Body of pancreas (tissue), 4 donors: Measurements from ENCODE around the gene ADAM17.

Experiments
- POLR2A ChIP-seq, 3 donors: fragments of 450-650 bp; IDR thresholded peaks; one replicate each; pipeline ENCODE4 v1.6.1; 2016; ENCODE audit warnings: antibody characterized with exemption in 3 of 3, mild to moderate bottlenecking in 2 of 3
- TF ChIP-seq, protein P1 (sequence below), 7 experiments: fragments of 450-650 bp in 4 of 7; fragments of 200-600 bp in 3 of 7; sonication (generic) in 3 of 7; IDR thresholded peaks; one replicate each; pipeline ENCODE4 v1.5.1; 2016 to 2019; ENCODE audit warnings: antibody characterized with exemption in 7 of 7

DNA sequence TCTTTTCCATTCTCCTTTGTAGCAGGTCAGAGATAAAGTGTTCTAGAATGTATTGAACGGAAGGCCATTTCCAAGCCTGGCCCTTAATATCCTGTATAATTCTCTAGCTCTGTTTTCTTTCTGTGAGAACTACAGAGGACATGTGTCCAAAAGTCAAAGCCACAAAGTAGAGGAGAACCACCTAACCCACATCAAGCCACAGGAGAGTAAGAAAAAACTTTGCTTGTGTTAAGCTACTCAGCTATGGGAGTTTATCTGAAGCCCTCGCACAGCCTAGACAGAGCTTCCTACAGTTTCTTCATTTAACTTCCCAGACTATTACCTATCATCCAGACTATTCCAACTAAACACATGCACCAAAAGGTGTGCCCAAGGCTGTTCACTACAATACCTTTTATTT is 22.0 kb downstream of the ADAM17 start:
- TF ChIP-seq, protein P1, sequence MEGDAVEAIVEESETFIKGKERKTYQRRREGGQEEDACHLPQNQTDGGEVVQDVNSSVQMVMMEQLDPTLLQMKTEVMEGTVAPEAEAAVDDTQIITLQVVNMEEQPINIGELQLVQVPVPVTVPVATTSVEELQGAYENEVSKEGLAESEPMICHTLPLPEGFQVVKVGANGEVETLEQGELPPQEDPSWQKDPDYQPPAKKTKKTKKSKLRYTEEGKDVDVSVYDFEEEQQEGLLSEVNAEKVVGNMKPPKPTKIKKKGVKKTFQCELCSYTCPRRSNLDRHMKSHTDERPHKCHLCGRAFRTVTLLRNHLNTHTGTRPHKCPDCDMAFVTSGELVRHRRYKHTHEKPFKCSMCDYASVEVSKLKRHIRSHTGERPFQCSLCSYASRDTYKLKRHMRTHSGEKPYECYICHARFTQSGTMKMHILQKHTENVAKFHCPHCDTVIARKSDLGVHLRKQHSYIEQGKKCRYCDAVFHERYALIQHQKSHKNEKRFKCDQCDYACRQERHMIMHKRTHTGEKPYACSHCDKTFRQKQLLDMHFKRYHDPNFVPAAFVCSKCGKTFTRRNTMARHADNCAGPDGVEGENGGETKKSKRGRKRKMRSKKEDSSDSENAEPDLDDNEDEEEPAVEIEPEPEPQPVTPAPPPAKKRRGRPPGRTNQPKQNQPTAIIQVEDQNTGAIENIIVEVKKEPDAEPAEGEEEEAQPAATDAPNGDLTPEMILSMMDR (IDR thresholded peaks at IDR 0.05): no peak
- TF ChIP-seq POLR2A (IDR thresholded peaks at IDR 0.05): no peak
